GM12892 (cell line): ENCODE results near the gene ICE1.

ENCODE experiments used
- DNase-seq: peaks from one replicate; pipeline ENCODE4 v3.0.0; 2011; ENCODE audit not compliant: insufficient read length
- FAIRE-seq: peaks from 2 replicates; lab custom pipeline; 2011; peaks lifted over from hg19 to GRCh38; lab: Jason Lieb, UNC
- POLR2A ChIP-seq: IDR thresholded peaks from 2 replicates; pipeline ENCODE4 v1.6.1; 2011; ENCODE audit warnings: low read depth, low read length, control low read depth
- POLR2AphosphoS5 ChIP-seq: IDR thresholded peaks from 2 replicates; pipeline ENCODE4 v1.6.1; 2011; ENCODE audit warnings: low read depth, low read length, control low read depth
- TAF1 ChIP-seq: IDR thresholded peaks from 2 replicates; pipeline ENCODE4 v1.6.1; 2011; ENCODE audit warnings: low read depth, mild to moderate bottlenecking, control low read depth, low read length, borderline replicate concordance

The ICE1 gene

DNA sequence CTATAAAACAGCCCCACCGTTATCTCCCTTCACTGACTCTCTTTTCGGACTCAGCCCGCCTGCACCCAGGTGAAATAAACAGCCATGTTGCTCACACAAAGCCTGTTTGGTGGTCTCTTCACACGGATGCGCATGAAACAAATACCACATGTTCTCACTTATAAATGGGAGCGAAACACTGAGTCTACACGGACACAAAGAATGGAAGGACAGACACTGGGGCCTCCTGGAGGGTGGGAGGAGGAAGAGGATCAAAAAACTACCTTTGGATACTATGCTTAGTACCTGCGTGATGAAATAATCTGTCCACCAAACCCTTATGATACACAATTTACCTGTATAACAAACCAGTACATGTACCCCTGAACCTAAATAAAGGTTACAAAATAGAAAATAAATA lies 98.6 kb downstream of the ICE1 start:
- no peak for DNase-seq
- TF ChIP-seq POLR2AphosphoS5 (no peak), TAF1 (no peak), POLR2A (no peak)
- no peak for FAIRE-seq

DNA sequence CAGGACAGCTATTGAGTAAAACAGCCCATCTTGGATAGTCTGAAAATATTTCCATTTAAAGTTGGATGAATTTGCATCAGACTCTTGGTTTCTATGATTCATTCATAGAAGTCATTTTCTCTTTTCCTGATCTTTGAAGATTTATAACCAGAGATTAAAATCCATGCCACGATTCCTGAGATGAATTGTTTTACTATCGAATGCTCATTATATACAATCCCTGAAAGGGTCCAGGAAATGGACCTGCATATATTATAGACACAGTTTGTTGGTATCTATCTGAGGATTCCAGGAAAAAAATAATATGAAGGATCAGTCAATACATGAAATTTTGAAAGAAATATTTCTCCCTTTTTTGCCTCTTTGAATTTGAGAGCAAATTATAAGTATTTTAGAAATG lies 99.0 kb downstream of the ICE1 start:
- TF ChIP-seq TAF1: no peak
- TF ChIP-seq POLR2AphosphoS5: no peak
- no peak for TF ChIP-seq POLR2A
- DNase-seq: no peak
- FAIRE-seq: no peak

DNA sequence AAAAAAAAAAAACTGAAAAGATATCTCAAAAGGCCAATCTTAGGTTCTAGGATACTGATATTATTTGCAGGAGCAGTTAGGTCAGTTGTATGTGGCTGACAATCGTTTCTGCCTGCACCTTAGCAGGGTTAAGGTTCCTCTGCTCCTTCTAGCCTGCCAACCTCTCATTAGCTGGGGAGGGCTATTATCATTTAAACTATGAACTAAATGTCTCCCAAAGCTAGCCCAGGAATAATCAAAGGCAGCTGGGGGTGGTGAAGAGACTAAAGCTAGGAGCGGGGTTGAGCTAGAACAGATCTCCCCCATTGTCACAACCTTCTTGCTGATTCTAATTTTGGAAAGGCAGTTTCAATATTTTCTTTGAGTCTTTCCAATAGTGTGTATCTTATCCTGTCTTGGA lies 99.9 kb downstream of the ICE1 start:
- TF ChIP-seq POLR2A (no peak), TAF1 (no peak), POLR2AphosphoS5 (no peak)
- no peak for FAIRE-seq

DNA sequence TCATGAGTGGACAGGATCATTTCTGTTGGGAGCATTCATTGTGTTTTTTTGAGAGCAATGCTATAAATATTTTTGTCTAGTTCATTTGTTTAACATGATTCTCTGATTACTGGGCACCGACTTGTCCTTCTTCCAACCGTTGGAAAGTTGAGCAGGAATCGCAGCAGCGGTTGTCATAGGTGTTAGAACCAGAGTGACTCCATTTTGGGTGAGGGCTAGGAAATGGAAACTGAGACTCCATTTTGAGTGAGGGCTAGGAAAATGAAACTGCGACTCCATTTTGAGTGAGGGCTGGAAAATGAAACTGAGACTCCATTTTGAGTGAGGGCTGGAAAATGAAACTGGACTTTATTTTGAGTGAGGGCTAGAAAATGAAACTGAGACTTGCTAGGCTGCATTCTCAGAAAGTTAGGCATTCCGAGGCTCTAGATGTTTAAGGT lies 100.6 kb downstream of the ICE1 start:
- DNase-seq: no peak
- peak; percentile 21 for FAIRE-seq
- TF ChIP-seq TAF1 (no peak), POLR2A (no peak), POLR2AphosphoS5 (no peak)

More for the DNA sequence above, 99.9 kb downstream of the ICE1 start:
- DNase-seq: no peak

DNA sequence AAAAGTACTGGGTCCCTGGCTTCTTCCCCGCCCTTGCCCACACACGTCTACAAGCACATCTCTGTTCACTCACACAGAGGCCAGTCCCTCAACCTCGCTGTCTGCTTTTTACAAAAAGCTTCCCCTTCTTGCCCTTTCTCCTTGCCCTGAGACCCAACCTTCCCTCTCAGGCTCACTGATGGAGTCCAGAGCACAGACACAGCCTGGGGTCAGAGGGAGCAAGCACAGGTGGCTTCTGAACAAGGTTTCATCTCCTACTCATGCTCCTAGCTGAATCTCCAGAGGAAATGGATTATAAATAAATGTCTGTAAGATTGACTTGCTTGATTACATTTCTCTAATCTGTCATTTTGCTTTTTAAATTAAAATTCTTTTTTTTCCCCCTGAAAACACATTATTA lies 101.8 kb downstream of the ICE1 start:
- TF ChIP-seq TAF1 (no peak), POLR2AphosphoS5 (no peak), POLR2A (no peak)
- DNase-seq (no peak), FAIRE-seq (no peak)

DNA sequence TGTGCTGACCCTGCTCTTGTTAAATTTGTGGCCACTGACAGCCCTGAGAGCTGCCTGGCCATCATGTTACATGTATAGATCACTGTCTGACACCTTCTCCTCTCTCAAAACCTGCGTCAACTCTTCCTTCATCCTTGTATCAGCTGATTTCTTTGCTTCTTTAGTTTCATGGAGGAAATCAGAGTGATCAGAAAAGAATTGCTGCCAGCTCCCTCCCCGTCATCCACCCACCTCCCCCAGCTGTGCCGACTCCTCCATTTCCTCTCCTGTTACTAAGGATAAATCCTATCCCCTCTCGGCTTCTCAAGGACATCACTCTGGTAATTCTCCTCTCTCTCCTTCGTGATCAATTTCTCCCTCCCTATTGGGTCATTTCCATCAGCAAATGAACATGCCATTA lies 108.9 kb downstream of the ICE1 start:
- no peak for TF ChIP-seq POLR2A
- TF ChIP-seq TAF1: no peak
- no peak for TF ChIP-seq POLR2AphosphoS5
- DNase-seq: no peak
- FAIRE-seq: no peak

DNA sequence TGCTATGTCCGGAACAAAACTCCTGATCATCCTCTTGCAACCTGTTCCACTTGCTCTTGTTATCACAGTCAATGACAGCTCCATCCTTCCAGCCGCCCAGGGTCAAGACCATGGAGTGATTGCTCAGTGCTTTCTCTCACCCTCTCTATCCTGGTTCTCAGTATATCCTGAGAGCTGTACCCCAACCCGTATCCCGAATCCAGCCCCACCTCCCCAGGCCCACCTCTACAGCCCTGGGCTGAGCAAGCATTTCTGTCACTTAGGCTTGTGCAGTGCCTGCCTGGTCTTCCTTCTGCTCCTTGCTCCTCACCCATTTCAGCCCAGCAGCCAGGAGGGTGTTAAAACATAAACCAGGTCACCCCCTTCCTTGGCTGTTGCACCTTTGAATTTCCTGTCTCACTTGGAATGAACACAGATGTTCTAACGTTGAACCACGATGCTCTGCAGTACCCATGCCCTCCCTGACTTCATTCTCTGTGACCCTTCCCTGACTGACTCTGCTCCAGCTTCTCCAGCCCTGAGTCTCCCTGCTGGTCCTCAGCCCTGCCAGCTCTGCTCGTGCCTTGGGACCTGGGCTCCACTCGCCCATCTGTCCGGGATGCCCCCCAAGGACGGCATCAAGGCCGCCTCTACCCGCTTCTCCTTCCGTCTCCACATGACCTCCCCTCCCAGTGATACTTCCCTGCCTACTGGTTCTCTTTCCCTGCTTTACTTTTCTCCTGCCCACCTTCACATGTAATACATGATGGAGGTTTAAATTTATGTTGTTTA lies 110.0 kb downstream of the ICE1 start:
- FAIRE-seq: no peak
- no peak for TF ChIP-seq TAF1
- no peak for TF ChIP-seq POLR2A
- no peak for TF ChIP-seq POLR2AphosphoS5
- no peak for DNase-seq

DNA sequence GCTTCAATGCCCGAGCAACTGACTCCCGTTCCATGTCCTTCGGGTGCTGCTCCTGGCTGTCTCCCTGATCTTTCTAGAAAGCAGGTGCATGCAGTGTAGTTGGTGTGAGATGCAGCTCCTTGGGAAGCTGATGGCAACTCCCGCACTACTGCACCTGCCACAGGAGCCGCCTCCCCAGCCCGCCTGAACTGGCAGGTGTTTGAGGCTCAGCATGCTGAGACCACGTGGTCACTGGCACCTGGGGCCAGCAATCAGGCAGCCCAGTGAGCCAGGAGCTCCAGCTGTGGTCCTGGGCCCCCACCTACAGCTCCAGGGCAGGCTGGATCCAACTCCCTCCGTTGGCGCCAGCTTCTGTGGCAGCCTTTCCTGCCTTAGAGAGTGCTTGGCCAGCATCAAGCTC lies 111.5 kb downstream of the ICE1 start:
- no peak for DNase-seq
- TF ChIP-seq POLR2A: no peak
- no peak for TF ChIP-seq POLR2AphosphoS5
- no peak for TF ChIP-seq TAF1
- no peak for FAIRE-seq

DNA sequence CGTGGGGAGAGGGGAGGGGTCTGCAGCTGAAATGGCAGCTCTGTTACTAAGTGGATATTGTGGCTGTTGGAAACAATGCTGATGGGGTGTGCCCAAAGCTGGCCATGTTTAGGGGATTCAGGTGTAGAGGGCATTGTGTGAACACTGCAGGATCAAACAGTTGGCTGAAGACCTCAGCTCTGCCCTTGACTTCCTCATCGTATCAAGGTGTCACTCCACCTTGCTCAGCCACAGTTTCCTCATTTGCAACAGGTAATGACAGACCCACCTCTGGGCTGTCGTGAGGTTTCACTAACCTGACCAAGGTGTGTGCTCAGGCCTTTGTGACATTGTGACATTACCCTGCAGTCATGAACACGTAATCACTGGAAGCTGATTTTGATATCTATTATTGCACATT lies 111.9 kb downstream of the ICE1 start:
- FAIRE-seq (no peak), DNase-seq (no peak)
- TF ChIP-seq POLR2A (no peak), POLR2AphosphoS5 (no peak), TAF1 (no peak)

DNA sequence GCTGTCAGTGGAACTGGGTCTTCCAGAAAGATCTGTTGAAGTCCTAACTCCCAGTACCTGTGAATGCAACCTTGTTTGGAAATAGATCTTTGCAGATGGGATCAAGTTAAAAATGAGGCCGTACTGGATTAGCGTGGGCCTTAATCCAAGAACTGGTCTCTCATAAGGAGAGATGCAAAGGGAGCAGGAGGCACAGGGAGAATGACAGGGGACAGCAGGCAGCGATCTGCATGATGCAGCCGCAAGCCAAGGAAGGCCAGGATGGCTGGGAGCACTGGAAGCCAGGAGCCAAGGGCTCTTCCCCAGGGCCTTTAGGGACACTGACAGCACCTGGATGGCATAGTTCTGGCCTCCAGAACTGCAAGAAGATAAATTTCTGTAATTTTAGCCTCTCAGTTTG lies 114.4 kb downstream of the ICE1 start:
- DNase-seq (no peak), FAIRE-seq (no peak)
- TF ChIP-seq POLR2AphosphoS5 (no peak), POLR2A (no peak), TAF1 (no peak)

DNA sequence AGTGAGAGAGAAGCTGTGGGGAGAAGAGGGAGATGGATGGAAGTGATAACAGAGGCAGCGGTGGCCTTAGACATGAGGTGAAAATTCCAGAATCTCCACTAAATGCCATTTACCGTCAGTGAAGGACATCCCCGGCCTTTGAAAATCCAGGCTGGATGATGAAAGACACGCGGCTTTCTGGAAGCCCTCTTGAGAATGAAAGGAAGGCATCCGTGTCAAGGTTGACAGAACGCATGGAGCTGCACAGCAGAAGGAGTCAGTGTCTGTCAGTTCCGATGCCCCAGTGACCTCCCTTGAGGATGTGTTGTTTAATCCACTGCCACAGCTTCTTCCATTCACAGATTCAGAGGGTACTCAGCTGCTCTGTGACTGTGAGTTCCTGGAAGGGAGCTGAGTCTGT lies 114.9 kb downstream of the ICE1 start:
- TF ChIP-seq POLR2AphosphoS5 (no peak), POLR2A (no peak), TAF1 (no peak)
- DNase-seq (no peak), FAIRE-seq (no peak)

DNA sequence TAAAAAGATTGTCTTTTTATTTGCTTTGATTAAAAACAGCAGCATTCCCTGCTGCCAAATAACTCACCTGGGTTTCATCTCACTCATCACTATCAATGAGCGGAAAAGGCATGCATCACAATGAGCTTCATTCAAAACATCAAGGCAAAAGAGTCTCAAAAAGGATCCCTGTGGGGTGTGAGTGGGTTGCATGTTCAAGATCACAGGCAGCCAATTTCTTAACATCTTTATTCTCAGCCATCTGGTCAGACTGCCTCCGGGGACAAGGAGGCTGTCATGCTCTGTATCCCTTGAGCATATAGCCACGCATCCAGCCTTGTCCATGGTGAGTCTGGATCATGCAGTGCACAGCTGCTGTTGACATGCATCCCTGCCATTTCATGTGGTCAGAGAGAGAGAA lies 117.1 kb downstream of the ICE1 start:
- no peak for TF ChIP-seq POLR2AphosphoS5
- TF ChIP-seq TAF1: no peak
- TF ChIP-seq POLR2A: no peak
- FAIRE-seq: no peak

More for the DNA sequence above, 117.1 kb downstream of the ICE1 start:
- no peak for DNase-seq
